ENCODE measurements around the gene PLPP2.

The PLPP2 gene

GRCh38 chr19:310141-310651, 19.0 kb upstream of the PLPP2 start:
- TF ChIP-seq EZH2phosphoT487 (conservative IDR thresholded peaks at IDR 0.05; ENCODE audit: low read length) = no peak
- TF ChIP-seq, protein P1, sequence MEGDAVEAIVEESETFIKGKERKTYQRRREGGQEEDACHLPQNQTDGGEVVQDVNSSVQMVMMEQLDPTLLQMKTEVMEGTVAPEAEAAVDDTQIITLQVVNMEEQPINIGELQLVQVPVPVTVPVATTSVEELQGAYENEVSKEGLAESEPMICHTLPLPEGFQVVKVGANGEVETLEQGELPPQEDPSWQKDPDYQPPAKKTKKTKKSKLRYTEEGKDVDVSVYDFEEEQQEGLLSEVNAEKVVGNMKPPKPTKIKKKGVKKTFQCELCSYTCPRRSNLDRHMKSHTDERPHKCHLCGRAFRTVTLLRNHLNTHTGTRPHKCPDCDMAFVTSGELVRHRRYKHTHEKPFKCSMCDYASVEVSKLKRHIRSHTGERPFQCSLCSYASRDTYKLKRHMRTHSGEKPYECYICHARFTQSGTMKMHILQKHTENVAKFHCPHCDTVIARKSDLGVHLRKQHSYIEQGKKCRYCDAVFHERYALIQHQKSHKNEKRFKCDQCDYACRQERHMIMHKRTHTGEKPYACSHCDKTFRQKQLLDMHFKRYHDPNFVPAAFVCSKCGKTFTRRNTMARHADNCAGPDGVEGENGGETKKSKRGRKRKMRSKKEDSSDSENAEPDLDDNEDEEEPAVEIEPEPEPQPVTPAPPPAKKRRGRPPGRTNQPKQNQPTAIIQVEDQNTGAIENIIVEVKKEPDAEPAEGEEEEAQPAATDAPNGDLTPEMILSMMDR (IDR thresholded peaks at IDR 0.05; ENCODE audit: insufficient read depth, low read length, poor library complexity, severe bottlenecking) = no peak
- no peaks in the 10 kb centered on the region for H3K36me3 ChIP-seq (ENCODE audit: low read length)

GRCh38 chr19:309206-309565, 18.0 kb upstream of the PLPP2 start:
- H4K20me1 ChIP-seq (ENCODE audit: low read depth, low read length) = no peaks in the 10 kb centered on the region
- H3K9me2 ChIP-seq (replicated peaks; ENCODE audit: insufficient read depth, low read length) = no peaks in the 10 kb centered on the region
- TF ChIP-seq, protein P1 (IDR thresholded peaks at IDR 0.05; ENCODE audit: insufficient read depth, low read length, poor library complexity, severe bottlenecking) = no peak
- TF ChIP-seq EZH2phosphoT487 (conservative IDR thresholded peaks at IDR 0.05; ENCODE audit: low read length) = no peak
- no peaks in the 10 kb centered on the region for H3K79me2 ChIP-seq (ENCODE audit: insufficient read depth, low read length)
- H3K9ac ChIP-seq (ENCODE audit: low read length) = no peak overlapping the region
- H3K36me3 ChIP-seq (ENCODE audit: low read length) = no peaks in the 10 kb centered on the region
- no peaks in the 10 kb centered on the region for H3F3A ChIP-seq (ENCODE audit: insufficient read depth)
- no peaks in the 10 kb centered on the region for H3K27me3 ChIP-seq (ENCODE audit: low read length)
- H2AFZ ChIP-seq (ENCODE audit: low read depth, low read length, severe bottlenecking) = no peak overlapping the region
- H3K9me3 ChIP-seq (ENCODE audit: insufficient read depth, low read length) = no peaks in the 10 kb centered on the region
- H3K4me3 ChIP-seq (ENCODE audit: insufficient read depth, low read length, poor library complexity, severe bottlenecking) = no peak overlapping the region
- H3K4me2 ChIP-seq (ENCODE audit: low read depth, low read length, poor library complexity, severe bottlenecking) = no peak overlapping the region
- H3K27ac ChIP-seq (ENCODE audit: low read depth, low read length) = no peak overlapping the region

More at GRCh38 chr19:310141-310651, 19.0 kb upstream of the PLPP2 start:
- Histone ChIP-seq H4K20me1 (ENCODE audit: low read depth, low read length) (no peaks in the 10 kb centered on the region), H3K4me2 (ENCODE audit: low read depth, low read length, poor library complexity, severe bottlenecking) (no peak overlapping the region), H2AFZ (ENCODE audit: low read depth, low read length, severe bottlenecking) (no peak overlapping the region), H3K27me3 (ENCODE audit: low read length) (no peaks in the 10 kb centered on the region), H3F3A (ENCODE audit: insufficient read depth) (no peaks in the 10 kb centered on the region), H3K9me2 (replicated peaks; ENCODE audit: insufficient read depth, low read length) (no peaks in the 10 kb centered on the region), H3K9me3 (ENCODE audit: insufficient read depth, low read length) (no peaks in the 10 kb centered on the region), H3K9ac (ENCODE audit: low read length) (no peak overlapping the region), H3K27ac (ENCODE audit: low read depth, low read length) (no peak overlapping the region), H3K79me2 (ENCODE audit: insufficient read depth, low read length) (no peaks in the 10 kb centered on the region), H3K4me3 (ENCODE audit: insufficient read depth, low read length, poor library complexity, severe bottlenecking) (no peak overlapping the region)

- H3K4me2 ChIP-seq (ENCODE audit: low read depth, low read length, poor library complexity, severe bottlenecking) = no peak overlapping the region
- TF ChIP-seq, protein P1 (IDR thresholded peaks at IDR 0.05; ENCODE audit: insufficient read depth, low read length, poor library complexity, severe bottlenecking) = no peak
- TF ChIP-seq EZH2phosphoT487 (conservative IDR thresholded peaks at IDR 0.05; ENCODE audit: low read length) = no peak
- no peak overlapping the region for H3K27ac ChIP-seq (ENCODE audit: low read depth, low read length)
- no peaks in the 10 kb centered on the region for H3K79me2 ChIP-seq (ENCODE audit: insufficient read depth, low read length)
- H3F3A ChIP-seq (ENCODE audit: insufficient read depth) = no peaks in the 10 kb centered on the region
- H3K27me3 ChIP-seq (ENCODE audit: low read length) = no peaks in the 10 kb centered on the region
- no peaks in the 10 kb centered on the region for H3K36me3 ChIP-seq (ENCODE audit: low read length)
- H4K20me1 ChIP-seq (ENCODE audit: low read depth, low read length) = no peaks in the 10 kb centered on the region
- no peaks in the 10 kb centered on the region for H3K9me3 ChIP-seq (ENCODE audit: insufficient read depth, low read length)
- H3K4me3 ChIP-seq (ENCODE audit: insufficient read depth, low read length, poor library complexity, severe bottlenecking) = no peak overlapping the region
- H3K9me2 ChIP-seq (replicated peaks; ENCODE audit: insufficient read depth, low read length) = no peaks in the 10 kb centered on the region
- H3K9ac ChIP-seq (ENCODE audit: low read length) = no peak overlapping the region
- H2AFZ ChIP-seq (ENCODE audit: low read depth, low read length, severe bottlenecking) = no peak overlapping the region
Observed at GRCh38 chr19:308471-309205, 17.4 kb upstream of the PLPP2 start.

All from SU-DHL-6 (cell line).